Type B pancreatic cell (in vitro differentiated cells): ENCODE data around the gene CLEC2L. TPM values are rescaled to one million over a fixed set of nuclear protein-coding genes. Genes with fewer than 3 reads are reported as not detected.

Experiments
- DNase-seq: peaks from one replicate; pipeline ENCODE4 v3.0.0; 2021; ENCODE audit warnings: mixed read lengths; ENCODE audit not compliant: unreplicated experiment; ENCODE audit errors: extremely low spot score
- H3K27ac Mint-ChIP-seq: 2 replicates; pipeline ENCODE4 v1.8.0; 2021; ENCODE audit warnings: mild to moderate bottlenecking, mixed read lengths
- H3K27me3 Mint-ChIP-seq: 2 replicates; pipeline ENCODE4 v1.8.0; 2021; ENCODE audit warnings: mixed read lengths
- H3K36me3 Mint-ChIP-seq: 2 replicates; pipeline ENCODE4 v1.8.0; 2021; ENCODE audit warnings: mixed read lengths
- H3K4me1 Mint-ChIP-seq: one replicate; pipeline ENCODE4 v1.8.0; 2021; ENCODE audit warnings: mixed read lengths; ENCODE audit not compliant: unreplicated experiment
- H3K4me3 Mint-ChIP-seq: 2 replicates; pipeline ENCODE4 v1.8.0; 2021; ENCODE audit warnings: mild to moderate bottlenecking, mixed read lengths
- H3K9me3 Mint-ChIP-seq: 2 replicates; pipeline ENCODE4 v1.8.0; 2021; ENCODE audit warnings: mixed read lengths
- total RNA-seq: library from RNA; stranded (reverse); gene quantifications from 2 replicates; pipeline ENCODE4 v1.2.1, GENCODE V29; 2021; ENCODE audit warnings: low replicate concordance
- TF ChIP-seq, protein P1 (sequence below): fragments of 200-600 bp; sonication (generic); conservative IDR thresholded peaks from 2 replicates; pipeline ENCODE4 v1.5.0; 2021; ENCODE audit warnings: antibody characterized with exemption, mild to moderate bottlenecking

CLEC2L gene
- total RNA-seq, 1 donor from 2014 or later, result 0.34 TPM

DNA sequence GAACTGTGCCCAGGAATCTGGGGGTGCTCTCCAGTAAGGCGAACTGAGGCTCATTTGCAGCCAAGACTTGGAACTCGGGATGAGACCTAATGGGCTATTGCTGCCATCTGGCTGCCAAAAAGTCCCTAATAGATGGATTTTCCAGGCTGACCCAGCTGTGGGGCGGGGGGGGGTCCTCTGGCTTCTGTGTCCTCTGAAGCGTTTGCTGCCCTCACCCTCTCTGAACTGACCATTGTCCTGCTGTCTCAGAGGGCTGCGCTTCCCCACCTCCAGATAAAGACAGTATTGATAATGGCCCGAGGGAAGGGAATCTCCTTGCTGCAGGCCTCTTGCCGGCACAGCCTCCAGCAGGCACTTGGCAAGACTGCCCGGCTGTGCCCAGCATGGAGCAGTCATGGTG, 46.6 kb downstream of the CLEC2L start:
- Mint-ChIP-seq H3K36me3 (peaks cover 29% of the 10 kb centered on the region), H3K4me1 (no peaks in the 10 kb centered on the region), H3K9me3 (no peaks in the 10 kb centered on the region), H3K27me3 (no peaks in the 10 kb centered on the region), H3K4me3 (no peak overlapping the region), H3K27ac (no peak overlapping the region)
- no peak for DNase-seq
- TF ChIP-seq, protein P1, sequence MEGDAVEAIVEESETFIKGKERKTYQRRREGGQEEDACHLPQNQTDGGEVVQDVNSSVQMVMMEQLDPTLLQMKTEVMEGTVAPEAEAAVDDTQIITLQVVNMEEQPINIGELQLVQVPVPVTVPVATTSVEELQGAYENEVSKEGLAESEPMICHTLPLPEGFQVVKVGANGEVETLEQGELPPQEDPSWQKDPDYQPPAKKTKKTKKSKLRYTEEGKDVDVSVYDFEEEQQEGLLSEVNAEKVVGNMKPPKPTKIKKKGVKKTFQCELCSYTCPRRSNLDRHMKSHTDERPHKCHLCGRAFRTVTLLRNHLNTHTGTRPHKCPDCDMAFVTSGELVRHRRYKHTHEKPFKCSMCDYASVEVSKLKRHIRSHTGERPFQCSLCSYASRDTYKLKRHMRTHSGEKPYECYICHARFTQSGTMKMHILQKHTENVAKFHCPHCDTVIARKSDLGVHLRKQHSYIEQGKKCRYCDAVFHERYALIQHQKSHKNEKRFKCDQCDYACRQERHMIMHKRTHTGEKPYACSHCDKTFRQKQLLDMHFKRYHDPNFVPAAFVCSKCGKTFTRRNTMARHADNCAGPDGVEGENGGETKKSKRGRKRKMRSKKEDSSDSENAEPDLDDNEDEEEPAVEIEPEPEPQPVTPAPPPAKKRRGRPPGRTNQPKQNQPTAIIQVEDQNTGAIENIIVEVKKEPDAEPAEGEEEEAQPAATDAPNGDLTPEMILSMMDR, result peak; percentile 33

DNA sequence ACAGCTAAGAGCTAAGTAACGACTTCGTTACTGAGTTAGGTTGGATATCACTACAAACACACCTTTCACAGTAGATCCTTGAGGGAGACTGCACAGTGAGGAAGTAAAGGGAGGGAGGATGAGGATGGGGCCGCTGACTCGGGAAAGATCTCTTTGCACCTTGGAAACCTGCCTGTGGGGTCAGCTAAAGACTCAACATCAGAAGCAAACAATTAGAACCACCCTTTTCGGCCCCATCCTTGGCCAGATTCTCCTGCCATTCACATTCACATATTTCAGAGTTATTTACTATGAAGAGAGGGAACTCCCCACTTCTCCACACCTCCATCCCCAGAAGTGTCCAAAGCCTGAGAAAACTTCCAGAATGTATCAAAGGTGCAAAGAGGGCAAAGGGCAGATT, 47.1 kb downstream of the CLEC2L start:
- Mint-ChIP-seq H3K4me3 (no peak overlapping the region), H3K4me1 (no peaks in the 10 kb centered on the region), H3K9me3 (no peaks in the 10 kb centered on the region), H3K27ac (no peak overlapping the region), H3K36me3 (peaks cover 34% of the 10 kb centered on the region), H3K27me3 (no peaks in the 10 kb centered on the region)
- TF ChIP-seq, protein P1, result no peak
- no peak for DNase-seq

DNA sequence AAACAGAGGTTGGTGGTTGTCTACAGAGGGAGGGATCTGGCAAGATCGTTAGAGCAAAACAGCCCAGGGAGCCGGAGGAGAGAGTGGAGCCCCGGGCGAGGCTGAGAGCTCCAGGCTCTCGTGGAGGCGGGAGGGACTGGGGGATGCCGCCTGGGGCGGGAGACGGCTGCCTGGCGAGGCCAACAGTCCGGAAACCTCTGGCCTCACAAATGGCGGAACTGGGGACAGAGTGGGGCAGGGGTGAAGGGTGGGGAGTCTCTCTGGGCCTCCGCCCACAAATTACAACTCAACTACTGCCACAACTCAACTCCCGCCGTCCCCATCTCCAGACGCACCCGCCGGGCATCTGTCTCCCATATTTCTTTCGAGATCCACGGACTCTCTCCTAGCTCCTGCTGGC, 47.7 kb downstream of the CLEC2L start:
- no peaks in the 10 kb centered on the region for H3K27me3 Mint-ChIP-seq
- H3K36me3 Mint-ChIP-seq, result peaks cover 34% of the 10 kb centered on the region
- no peaks in the 10 kb centered on the region for H3K4me1 Mint-ChIP-seq
- DNase-seq, result peak; percentile 52
- no peak overlapping the region for H3K4me3 Mint-ChIP-seq
- no peaks in the 10 kb centered on the region for H3K9me3 Mint-ChIP-seq
- TF ChIP-seq, protein P1, result no peak
- H3K27ac Mint-ChIP-seq, result no peak overlapping the region

DNA sequence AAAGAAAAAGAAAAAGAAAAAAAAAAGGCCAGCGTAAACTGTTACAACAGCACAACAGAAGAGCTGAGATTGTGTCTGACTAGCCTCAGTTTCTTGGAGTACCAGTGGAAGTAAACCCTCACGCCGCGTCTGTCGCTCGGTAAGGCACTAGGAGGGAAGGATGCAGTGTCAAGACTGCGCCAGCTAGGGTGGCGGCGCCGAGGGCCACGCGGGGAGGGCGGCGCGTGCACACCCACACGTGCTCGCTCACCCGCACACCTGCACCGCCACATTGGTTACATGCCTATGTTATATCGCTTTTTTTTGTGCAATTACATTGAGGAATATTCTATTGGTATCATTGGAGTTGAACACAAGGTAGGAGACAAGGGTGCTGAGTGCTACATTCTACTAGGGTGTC, 48.2 kb downstream of the CLEC2L start:
- Mint-ChIP-seq H3K4me3 (no peak overlapping the region), H3K9me3 (no peaks in the 10 kb centered on the region), H3K27me3 (no peaks in the 10 kb centered on the region), H3K4me1 (no peaks in the 10 kb centered on the region), H3K27ac (no peak overlapping the region), H3K36me3 (peaks cover 32% of the 10 kb centered on the region)
- no peak for DNase-seq
- TF ChIP-seq, protein P1, result no peak

DNA sequence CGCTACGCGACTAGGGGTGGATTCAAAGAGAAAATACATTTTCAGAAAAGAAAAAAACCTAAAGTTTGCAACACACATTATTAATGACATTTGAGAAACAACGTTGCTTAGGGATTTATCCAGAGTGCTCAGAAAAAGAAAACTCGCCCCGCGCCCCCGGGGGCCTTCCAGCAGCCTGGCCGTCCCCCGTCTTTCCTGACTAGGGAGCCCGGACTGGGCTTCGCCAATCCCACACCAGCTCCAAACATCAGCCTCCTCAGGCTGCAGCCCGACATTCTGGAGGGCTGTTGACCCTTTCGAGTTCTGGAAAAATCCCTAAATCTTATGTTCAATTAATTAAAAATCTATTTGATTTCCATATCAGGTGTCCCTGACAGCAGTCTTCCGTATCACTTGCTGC, 48.6 kb downstream of the CLEC2L start:
- H3K27me3 Mint-ChIP-seq, result no peaks in the 10 kb centered on the region
- no peak overlapping the region for H3K4me3 Mint-ChIP-seq
- H3K36me3 Mint-ChIP-seq, result peaks cover 30% of the 10 kb centered on the region
- H3K4me1 Mint-ChIP-seq, result no peaks in the 10 kb centered on the region
- H3K27ac Mint-ChIP-seq, result no peak overlapping the region
- peak; percentile 25 for DNase-seq
- TF ChIP-seq, protein P1, result no peak
- H3K9me3 Mint-ChIP-seq, result no peaks in the 10 kb centered on the region

DNA sequence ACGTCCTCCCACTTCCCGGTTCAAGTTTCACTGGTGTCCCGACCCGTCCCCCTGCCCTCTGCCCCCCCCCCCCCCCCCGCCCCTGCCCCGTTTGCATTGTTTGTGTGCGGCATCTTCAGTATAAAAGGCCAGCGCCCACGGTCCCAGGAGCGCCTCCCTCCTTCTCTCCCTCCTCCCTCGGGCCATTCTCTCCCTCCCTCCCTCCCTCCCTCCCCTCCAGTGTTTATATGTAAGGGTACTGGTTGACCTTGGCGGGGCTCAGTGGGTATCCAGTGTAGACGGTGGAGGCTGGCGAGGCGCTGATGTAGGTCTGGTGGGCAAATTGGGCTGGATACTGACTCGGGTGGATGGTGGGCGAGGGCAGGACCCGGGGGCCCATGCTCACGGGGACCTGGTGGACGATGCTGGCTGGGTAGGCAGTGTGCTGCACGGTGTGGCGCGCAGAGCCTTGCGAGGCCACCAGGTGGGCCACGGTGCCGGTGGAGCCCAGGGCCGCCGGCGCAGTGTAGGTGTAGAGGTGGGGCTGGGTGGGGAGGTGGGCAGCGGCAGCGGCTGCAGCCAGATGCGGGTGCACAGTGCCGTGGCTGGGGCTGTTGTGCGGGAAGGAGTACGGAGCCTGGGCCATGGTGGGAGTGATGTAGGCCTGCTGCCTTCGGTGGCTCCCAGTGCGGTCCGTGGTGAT, 49.4 kb downstream of the CLEC2L start:
- TF ChIP-seq, protein P1, result no peak
- DNase-seq, result peak; percentile 63

More for the DNA sequence above, 49.4 kb downstream of the CLEC2L start:
- peaks cover 30% of the 10 kb centered on the region for H3K36me3 Mint-ChIP-seq
- no peak overlapping the region for H3K4me3 Mint-ChIP-seq
- no peaks in the 10 kb centered on the region for H3K4me1 Mint-ChIP-seq
- H3K27me3 Mint-ChIP-seq, result no peaks in the 10 kb centered on the region
- H3K9me3 Mint-ChIP-seq, result no peaks in the 10 kb centered on the region
- H3K27ac Mint-ChIP-seq, result no peak overlapping the region
